ENCODE measurements around the gene ATP8A2. TPM values are rescaled to one million over a fixed set of nuclear protein-coding genes. Genes with fewer than 3 reads are reported as not detected.

The ATP8A2 gene
- 0.01 to 0.03 TPM in 2 of 5 replicates, not detected in the others for total RNA-seq (2022; extraction: Qiagen RNA extraction)

GRCh38 chr13:25371875-25372283, at the start of gene ATP8A2:
ATP8A2 (plus strand) TSS chr13:25371974; CDS start chr13:25372213, 239 bp downstream.

DNA sequence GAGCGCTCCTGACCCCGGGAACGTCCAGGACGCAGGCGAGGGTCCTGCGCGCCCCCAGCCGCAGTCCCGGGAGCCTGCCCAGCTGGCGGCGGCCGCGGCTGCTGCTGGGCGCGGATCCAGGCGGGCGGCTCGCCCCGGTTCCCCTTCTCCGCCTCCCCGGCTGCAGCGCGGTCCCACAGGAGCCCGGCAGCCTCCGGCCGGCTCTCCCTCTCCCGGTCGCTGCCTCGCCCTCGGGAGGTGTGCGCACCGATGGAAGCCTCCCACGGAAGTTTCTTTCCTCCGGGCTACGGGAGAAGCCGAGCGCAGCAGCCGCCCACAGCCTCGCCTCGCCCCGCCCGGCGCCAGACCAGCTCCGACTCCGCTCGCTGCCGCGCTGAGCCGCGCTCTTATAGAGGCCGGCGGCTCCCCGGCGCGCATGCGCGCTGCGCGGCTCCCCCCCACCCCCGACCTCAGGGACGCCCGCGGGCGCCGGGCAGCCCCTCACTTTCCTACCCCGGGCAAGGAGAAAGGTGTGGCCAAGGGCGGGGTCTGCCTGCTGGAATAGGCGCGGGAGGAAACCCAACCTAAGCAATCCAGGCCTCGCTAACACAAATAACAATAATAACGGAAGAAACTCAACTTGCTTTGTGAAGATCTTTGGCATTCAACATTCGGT, 680.0 kb downstream of the ATP8A2 start, which contains the start of gene SHISA2:
Gene SHISA2, minus strand, starts transcription at position 360 of the 655 bp plus-strand sequence. CDS start 1,041 bp downstream, outside the sequence.

Other genes starting within 250 kb of the ATP8A2 start
- not detected in 5 replicates for gene AMER2, start 199.7 kb upstream of the ATP8A2 start, total RNA-seq (2022; extraction: Qiagen RNA extraction)
- gene MTMR6, start 84.5 kb upstream of the ATP8A2 start, total RNA-seq (2022; extraction: Qiagen RNA extraction): 7.6 to 10.2 TPM (median 9.1 TPM) in 5 replicates
- gene NUP58, start 70.3 kb upstream of the ATP8A2 start, total RNA-seq (2022; extraction: Qiagen RNA extraction): 16.7 to 23.1 TPM (median 20.7 TPM) in 5 replicates

Measured in A549 treated with dexamethasone at 1 μM for 4 hours (cell line).